ENCODE measurements around the gene ARRDC4.

DNA sequence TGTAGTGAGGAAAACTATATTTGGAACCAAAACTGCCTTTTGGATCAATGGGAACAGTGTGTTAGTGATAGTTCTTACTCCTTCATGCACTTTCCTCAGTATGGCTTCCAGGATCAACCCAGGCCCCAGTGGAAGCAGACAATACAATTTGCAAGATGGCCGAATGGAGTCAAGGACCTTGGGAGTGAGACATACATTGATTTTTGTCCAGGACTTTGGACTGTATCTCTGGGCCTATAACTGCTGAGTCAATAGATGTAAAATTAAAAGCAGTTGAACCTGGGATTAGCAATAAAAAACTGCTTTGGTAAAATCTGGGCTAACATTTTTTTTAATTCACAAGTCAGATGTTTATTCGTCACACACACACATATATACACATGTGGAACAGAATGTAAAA is 1.8 kb downstream of the ARRDC4 start:
- TF ChIP-seq, protein P1, sequence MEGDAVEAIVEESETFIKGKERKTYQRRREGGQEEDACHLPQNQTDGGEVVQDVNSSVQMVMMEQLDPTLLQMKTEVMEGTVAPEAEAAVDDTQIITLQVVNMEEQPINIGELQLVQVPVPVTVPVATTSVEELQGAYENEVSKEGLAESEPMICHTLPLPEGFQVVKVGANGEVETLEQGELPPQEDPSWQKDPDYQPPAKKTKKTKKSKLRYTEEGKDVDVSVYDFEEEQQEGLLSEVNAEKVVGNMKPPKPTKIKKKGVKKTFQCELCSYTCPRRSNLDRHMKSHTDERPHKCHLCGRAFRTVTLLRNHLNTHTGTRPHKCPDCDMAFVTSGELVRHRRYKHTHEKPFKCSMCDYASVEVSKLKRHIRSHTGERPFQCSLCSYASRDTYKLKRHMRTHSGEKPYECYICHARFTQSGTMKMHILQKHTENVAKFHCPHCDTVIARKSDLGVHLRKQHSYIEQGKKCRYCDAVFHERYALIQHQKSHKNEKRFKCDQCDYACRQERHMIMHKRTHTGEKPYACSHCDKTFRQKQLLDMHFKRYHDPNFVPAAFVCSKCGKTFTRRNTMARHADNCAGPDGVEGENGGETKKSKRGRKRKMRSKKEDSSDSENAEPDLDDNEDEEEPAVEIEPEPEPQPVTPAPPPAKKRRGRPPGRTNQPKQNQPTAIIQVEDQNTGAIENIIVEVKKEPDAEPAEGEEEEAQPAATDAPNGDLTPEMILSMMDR (IDR thresholded peaks at IDR 0.05; ENCODE audit: extremely low read depth in 1 of 2, insufficient read depth in 1 of 2, low read depth in 1 of 2, low read length in 2 of 2) = no peak
- TF ChIP-seq EZH2 (IDR thresholded peaks at IDR 0.05; ENCODE audit: borderline replicate concordance, low read depth, low read length, severe bottlenecking) (no peak), POLR2A (IDR thresholded peaks at IDR 0.05; ENCODE audit: low read depth, low read length) (no peak), POLR2AphosphoS5 (IDR thresholded peaks at IDR 0.05; ENCODE audit: insufficient read depth, low read depth, low read length) (no peak), JUN (IDR thresholded peaks at IDR 0.05; ENCODE audit: borderline replicate concordance, insufficient read depth, insufficient read length, low read depth) (no peak), GATA2 (IDR thresholded peaks at IDR 0.05; ENCODE audit: insufficient read depth, insufficient read length, low read depth, low read length) (no peak), MYC (IDR thresholded peaks at IDR 0.05; ENCODE audit: low read depth, low read length) (no peak)
- TF ChIP-seq, protein P2, sequence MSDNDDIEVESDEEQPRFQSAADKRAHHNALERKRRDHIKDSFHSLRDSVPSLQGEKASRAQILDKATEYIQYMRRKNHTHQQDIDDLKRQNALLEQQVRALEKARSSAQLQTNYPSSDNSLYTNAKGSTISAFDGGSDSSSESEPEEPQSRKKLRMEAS (IDR thresholded peaks at IDR 0.05; ENCODE audit: insufficient read depth, insufficient read length) = no peak
